PC-9 (cell line): Measurements from ENCODE around the gene CCDC170.

Experiments
- CTCF ChIP-seq: fragments of 200-600 bp; sonication (generic); conservative IDR thresholded peaks from 2 replicates; pipeline ENCODE4 v1.6.1; 2017; ENCODE audit warnings: mixed run types, antibody characterized with exemption, mild to moderate bottlenecking, moderate library complexity
- EZH2 ChIP-seq: fragments of 200-600 bp; sonication (generic); IDR thresholded peaks from 2 replicates; pipeline ENCODE4 v1.8.0; 2017; ENCODE audit warnings: antibody characterized with exemption, low read depth

DNA sequence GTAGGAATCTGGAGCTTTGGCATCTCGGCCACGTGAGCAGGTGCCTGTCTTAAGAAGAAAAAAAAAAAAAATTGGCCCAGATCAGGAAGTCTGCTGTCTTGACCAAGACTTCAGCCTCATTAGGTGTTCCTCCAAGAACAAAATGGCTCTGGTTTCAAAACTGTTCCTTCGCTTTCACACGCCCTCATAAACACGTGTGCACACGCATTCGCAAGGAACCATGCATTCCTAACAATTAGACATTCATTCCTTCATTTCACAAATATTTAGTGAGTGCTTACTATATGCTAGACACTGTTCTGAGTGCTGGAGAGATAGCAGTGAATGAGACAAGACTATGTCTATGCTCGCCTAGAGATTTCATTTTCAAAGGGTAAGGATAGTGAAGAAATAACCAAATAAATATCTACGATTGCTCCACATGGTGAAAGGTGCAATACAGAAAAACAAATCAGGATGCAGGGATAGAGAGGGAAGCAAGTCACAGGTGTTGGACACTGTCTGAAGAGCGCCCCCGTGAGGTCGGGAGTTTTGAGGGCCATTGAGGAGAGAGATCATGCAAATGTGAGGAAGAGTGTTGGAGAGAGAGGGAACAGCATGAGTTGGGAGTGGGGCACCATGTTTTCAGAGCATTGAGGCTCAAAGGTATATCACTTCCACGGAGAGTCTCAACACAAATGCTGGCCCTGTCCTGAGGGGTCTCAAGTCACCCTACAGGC, 53.3 kb downstream of the CCDC170 start:
- no peak for TF ChIP-seq EZH2
- TF ChIP-seq CTCF = no peak
